Measurements from ENCODE around the gene KBTBD3.

DNA sequence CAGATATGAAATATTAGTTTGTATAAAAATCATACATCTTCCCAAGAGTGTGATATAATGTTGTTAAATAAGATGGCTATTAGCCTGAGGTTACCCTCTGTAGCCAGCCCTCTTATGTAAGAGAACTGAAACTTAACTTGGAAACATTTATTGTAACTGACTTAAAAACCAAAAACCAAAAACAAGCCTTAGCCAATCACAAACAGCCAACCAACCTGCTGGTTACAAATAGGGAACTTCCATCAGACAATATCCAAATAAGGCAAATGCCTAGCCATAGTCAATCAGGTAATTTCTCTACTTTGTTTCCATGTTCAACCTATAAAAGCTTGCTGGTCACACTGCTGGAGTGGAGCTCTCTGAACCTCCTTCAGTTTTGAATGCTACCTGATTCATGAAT, 14.1 kb downstream of the KBTBD3 start:
- TF ChIP-seq POLR2AphosphoS5 (IDR thresholded peaks at IDR 0.05; ENCODE audit: low read depth, low read length) (no peak), TAF1 (IDR thresholded peaks at IDR 0.05; ENCODE audit: borderline replicate concordance, low read depth, low read length) (no peak)

All from GM12892 (cell line).